Common myeloid progenitor, CD34-positive (primary cell): ENCODE results near the gene MYO1B.

ENCODE experiments used
- CTCF ChIA-PET: fragments of 350-600 bp; sonication (Branson Sonifier 250); formaldehyde crosslinking; loops from one replicate; lab custom pipeline; 2021; ENCODE audit warnings: antibody characterized with exemption; lab: Charles Lee
- POLR2A ChIA-PET: fragments of 350-600 bp; sonication (Branson Sonifier 250); formaldehyde crosslinking; loops from one replicate; lab custom pipeline; 2021; ENCODE audit warnings: antibody characterized with exemption; lab: Charles Lee
- DNase-seq, 3 donors: peaks; one replicate each; pipeline versions ENCODE4 v3.0.0 to v3.0.0-alpha.2; 2013
- H3K27ac ChIP-seq, 2 experiments: 1 replicate in 1 of 2; 2 replicates in 1 of 2; pipeline ENCODE4 v1.7.0; 2013; ENCODE audit warnings: inconsistent platforms in 2 of 2, low read length in 2 of 2, mild to moderate bottlenecking in 2 of 2, low read depth in 1 of 2, moderate library complexity in 1 of 2; ENCODE audit not compliant: severe bottlenecking in 2 of 2, insufficient read depth in 1 of 2, poor library complexity in 1 of 2
- H3K27me3 ChIP-seq, 5 experiments: replicated peaks in 2 of 5; 1 replicate in 3 of 5; 2 replicates in 2 of 5; pipeline versions ENCODE4 v1.6.1 to v1.7.0; 2013; ENCODE audit warnings: low read length in 4 of 5, mild to moderate bottlenecking in 2 of 5, moderate library complexity in 2 of 5, inconsistent platforms in 1 of 5; ENCODE audit not compliant: insufficient read depth in 5 of 5, control insufficient read depth in 4 of 5
- H3K36me3 ChIP-seq, 4 experiments: 1 replicate in 2 of 4; 2 replicates in 2 of 4; pipeline versions ENCODE4 v1.6.1 to v1.7.0; 2013; ENCODE audit warnings: low read length in 3 of 4, control low read depth in 1 of 4, mild to moderate bottlenecking in 1 of 4; ENCODE audit not compliant: control insufficient read depth in 4 of 4, insufficient read depth in 4 of 4
- H3K4me1 ChIP-seq, 4 experiments: 1 replicate in 3 of 4; 2 replicates in 1 of 4; pipeline versions ENCODE4 v1.6.1 to v1.7.1; 2013; ENCODE audit warnings: low read length in 3 of 4, mild to moderate bottlenecking in 3 of 4, control low read depth in 1 of 4, inconsistent platforms in 1 of 4, moderate library complexity in 1 of 4; ENCODE audit not compliant: control insufficient read depth in 4 of 4, insufficient read depth in 4 of 4; ENCODE audit errors: control extremely low read depth in 1 of 4
- H3K4me3 ChIP-seq, 7 experiments: 1 replicate in 4 of 7; 2 replicates in 3 of 7; pipeline versions ENCODE4 v1.5.1 to v1.7.0; 2013; ENCODE audit warnings: mild to moderate bottlenecking in 7 of 7, low read length in 6 of 7, moderate library complexity in 6 of 7, inconsistent platforms in 2 of 7, low read depth in 2 of 7, control low read depth in 1 of 7; ENCODE audit not compliant: insufficient read depth in 4 of 7, control insufficient read depth in 1 of 7; ENCODE audit errors: extremely low read depth in 1 of 7
- H3K9me3 ChIP-seq, 5 experiments: 1 replicate in 4 of 5; 2 replicates in 1 of 5; pipeline versions ENCODE4 v1.6.1 to v1.7.1; 2013; ENCODE audit warnings: low read length in 4 of 5, mild to moderate bottlenecking in 2 of 5, inconsistent platforms in 1 of 5, low read depth in 1 of 5, moderate library complexity in 1 of 5; ENCODE audit not compliant: control insufficient read depth in 4 of 5, insufficient read depth in 2 of 5; ENCODE audit errors: control extremely low read depth in 1 of 5
- WGBS: methylation state at CpG from one replicate; pipeline ENCODE4 v1.1.5; 2013; ENCODE audit not compliant: insufficient coverage; 5-methylcytosine and 5-hydroxymethylcytosine counted together

The MYO1B gene

GRCh38 chr2:191264647-191265081 is 19.5 kb downstream of the MYO1B start:
- ChIA-PET CTCF (no interaction called here), POLR2A (interaction anchor here (0.6 kb wide), 1 partner anchor 81 kb away, joined by 3 read pairs; no protein-coding TSS in a partner anchor)
- Histone ChIP-seq H3K36me3 (no peaks in the 10 kb centered on the region), H3K9me3 (no peaks in the 10 kb centered on the region), H3K27me3 (no peaks in the 10 kb centered on the region), H3K4me1 (no peaks in the 10 kb centered on the region), H3K27ac (no peak overlapping the region), H3K4me3 (no peak overlapping the region)
- no peak for DNase-seq
- 92% methylated on average over 2 of the region's 3 CpGs for WGBS

- 91% methylated on average over 14 of the region's 15 CpGs for WGBS
- no peak overlapping the region for H3K4me3 ChIP-seq
- POLR2A ChIA-PET: no interaction called here
- CTCF ChIA-PET: no interaction called here
- no peaks in the 10 kb centered on the region for H3K36me3 ChIP-seq
- H3K27me3 ChIP-seq: no peaks in the 10 kb centered on the region
- H3K9me3 ChIP-seq: no peaks in the 10 kb centered on the region
- H3K4me1 ChIP-seq: no peaks in the 10 kb centered on the region
- no peak overlapping the region for H3K27ac ChIP-seq
- no peak for DNase-seq
Measured at GRCh38 chr2:191265311-191266170, 20.3 kb downstream of the MYO1B start.

DNA sequence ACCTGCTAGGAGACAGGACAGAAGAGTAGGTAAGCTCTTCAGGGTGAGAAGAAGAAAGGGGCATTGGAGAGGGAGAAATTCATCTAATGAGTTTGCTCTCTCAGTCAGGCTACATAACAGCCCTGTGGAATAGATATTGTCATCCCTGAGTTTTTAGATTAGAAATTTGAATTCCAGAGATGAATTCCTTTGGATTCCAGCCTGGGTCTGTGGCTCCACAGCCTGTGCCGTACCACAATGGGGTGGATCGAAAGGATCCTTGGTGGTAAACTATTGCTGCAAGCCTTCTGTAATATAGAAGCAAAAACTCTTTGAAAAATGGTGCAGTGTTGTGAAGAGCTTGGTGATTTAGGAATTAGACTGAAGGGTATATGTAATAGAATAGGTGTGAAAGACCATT is 21.0 kb downstream of the MYO1B start:
- ChIA-PET CTCF (no interaction called here), POLR2A (no interaction called here)
- Histone ChIP-seq H3K27ac (no peak overlapping the region), H3K27me3 (no peaks in the 10 kb centered on the region), H3K9me3 (no peaks in the 10 kb centered on the region), H3K36me3 (no peaks in the 10 kb centered on the region), H3K4me1 (no peaks in the 10 kb centered on the region), H3K4me3 (no peak overlapping the region)
- WGBS: 96% methylated on average over 2 of the region's 2 CpGs
- no peak for DNase-seq

DNA sequence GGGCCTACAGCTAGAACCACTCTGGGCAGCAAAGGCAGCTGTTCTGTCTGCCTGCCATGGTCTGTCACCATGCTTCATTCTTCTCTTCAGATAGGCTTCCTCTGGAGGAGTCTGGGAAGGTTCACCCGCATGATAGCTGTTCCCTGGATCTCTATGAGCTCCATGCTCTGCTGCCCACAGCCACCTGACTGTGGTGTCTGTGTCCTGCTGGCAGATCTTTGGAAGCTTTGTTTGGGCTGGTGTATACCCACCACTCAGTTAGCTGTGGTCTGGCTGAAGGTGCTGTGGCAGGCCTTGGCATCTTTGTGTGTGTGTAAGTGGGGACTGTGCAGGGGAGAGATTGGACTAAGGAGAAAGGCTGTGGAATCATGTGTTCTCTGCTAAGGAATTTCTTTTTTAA is 23.4 kb downstream of the MYO1B start:
- Histone ChIP-seq H3K4me3 (no peak overlapping the region), H3K27ac (no peak overlapping the region), H3K4me1 (peaks cover 0 to 3% (median under 1%) of the 10 kb centered on the region in 4 experiments), H3K36me3 (no peaks in the 10 kb centered on the region), H3K27me3 (no peaks in the 10 kb centered on the region), H3K9me3 (no peaks in the 10 kb centered on the region)
- POLR2A ChIA-PET: no interaction called here
- CTCF ChIA-PET: no interaction called here
- WGBS: 100% methylated on average over 1 of the region's 1 CpG
- DNase-seq: no peak

DNA sequence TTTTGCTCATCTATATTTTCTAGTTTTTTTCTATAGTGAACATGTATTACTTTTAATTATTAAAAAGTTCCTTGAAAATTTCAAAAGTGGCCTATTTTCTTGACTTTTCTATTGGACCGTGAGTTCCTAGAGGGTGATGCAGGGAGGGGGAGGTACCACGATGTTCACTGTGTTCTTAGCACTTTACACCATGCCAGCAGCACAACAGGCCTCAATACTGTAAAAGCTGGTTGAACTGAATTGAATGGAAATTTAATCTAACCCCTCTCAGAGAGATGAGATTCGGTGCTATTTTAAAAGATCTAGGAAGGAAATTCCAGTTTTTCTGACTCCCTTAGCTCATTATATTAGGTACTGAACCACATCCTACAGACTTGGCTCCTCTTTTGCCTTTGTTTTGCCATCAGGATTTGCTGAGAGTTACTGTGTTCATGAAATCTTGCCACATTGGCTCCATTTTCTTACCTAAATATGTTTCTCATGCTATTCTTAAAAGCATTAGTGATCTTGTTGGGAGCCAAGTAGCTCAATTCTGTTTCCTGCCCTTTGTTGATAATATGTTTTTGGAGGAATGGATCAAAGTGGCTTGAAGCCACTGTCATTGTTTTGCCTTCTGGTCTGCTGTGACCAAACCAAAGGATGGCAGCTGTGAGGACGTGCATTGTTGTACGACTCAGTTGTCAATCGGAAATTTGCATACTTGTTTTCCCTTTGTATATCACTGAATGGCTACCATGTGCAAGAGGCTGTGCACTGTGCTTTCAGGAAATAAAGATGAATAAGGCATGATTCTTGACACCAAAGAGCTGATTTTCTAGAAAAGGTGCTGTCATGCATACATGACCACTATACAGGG is 25.3 kb downstream of the MYO1B start:
- H3K4me3 ChIP-seq: no peak overlapping the region
- ChIA-PET CTCF (no interaction called here), POLR2A (no interaction called here)
- DNase-seq: no peak
- H3K27me3 ChIP-seq: no peaks in the 10 kb centered on the region
- H3K4me1 ChIP-seq: peaks cover 7 to 15% (median 11%) of the 10 kb centered on the region in 4 experiments
- no peak overlapping the region for H3K27ac ChIP-seq
- H3K9me3 ChIP-seq: no peaks in the 10 kb centered on the region
- no peaks in the 10 kb centered on the region for H3K36me3 ChIP-seq
- WGBS: 97% methylated on average over 4 of the region's 6 CpGs

- CTCF ChIA-PET: no interaction called here
- H3K4me1 ChIP-seq: peaks cover 7 to 15% (median 11%) of the 10 kb centered on the region in 4 experiments
- no peaks in the 10 kb centered on the region for H3K27me3 ChIP-seq
- H3K4me3 ChIP-seq: no peak overlapping the region
- no peaks in the 10 kb centered on the region for H3K9me3 ChIP-seq
- no peak for DNase-seq
- 100% methylated on average over 1 of the region's 2 CpGs for WGBS
- POLR2A ChIA-PET: no interaction called here
- H3K27ac ChIP-seq: no peak overlapping the region
- no peaks in the 10 kb centered on the region for H3K36me3 ChIP-seq
Measured at GRCh38 chr2:191272064-191272463, 26.9 kb downstream of the MYO1B start.

DNA sequence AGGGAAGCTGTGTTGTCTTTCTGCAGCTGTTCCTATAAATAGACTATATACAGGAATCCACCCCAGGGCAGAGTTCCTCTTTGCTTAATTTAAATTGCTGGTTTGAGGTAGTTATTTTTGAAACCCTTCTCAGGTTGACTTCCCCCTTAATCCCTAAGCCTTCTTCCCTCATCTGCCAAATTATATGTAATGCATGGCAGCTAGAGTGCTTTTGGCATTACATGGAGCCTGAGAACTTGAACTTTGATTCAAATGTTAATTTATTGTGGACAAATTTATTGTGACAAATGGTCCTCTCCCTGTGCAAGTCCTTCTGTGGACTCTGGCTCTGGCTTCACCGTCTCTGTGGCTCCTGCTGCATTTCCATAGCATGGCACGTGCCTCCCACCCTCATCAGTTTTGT is 29.2 kb downstream of the MYO1B start:
- H3K27me3 ChIP-seq: no peaks in the 10 kb centered on the region

More for the DNA sequence above, 29.2 kb downstream of the MYO1B start:
- ChIA-PET POLR2A (no interaction called here), CTCF (interaction anchor here (1.5 kb wide), 1 partner anchor 28 kb away, joined by 3 read pairs; no protein-coding TSS in a partner anchor)
- H3K4me1 ChIP-seq: peaks cover 7 to 15% (median 11%) of the 10 kb centered on the region in 4 experiments
- H3K27ac ChIP-seq: no peak overlapping the region
- no peaks in the 10 kb centered on the region for H3K36me3 ChIP-seq
- no CpG with 5 or more reads among the region's 2 CpGs for WGBS
- no peak overlapping the region for H3K4me3 ChIP-seq
- DNase-seq: peak in 2 of 3 donors; percentile 66 to 72
- no peaks in the 10 kb centered on the region for H3K9me3 ChIP-seq
